Smooth muscle cell of the umbilical artery (primary cell): ENCODE measurements around the gene SH3BGRL2. TPM values are rescaled to one million over a fixed set of nuclear protein-coding genes. Genes with fewer than 3 reads are reported as not detected.

Source experiments
- total RNA-seq: library from RNA; depleted of rRNA; stranded (reverse); fragments of >200 nt; gene quantifications from 2 replicates; pipeline ENCODE4 v1.2.3, GENCODE V29; 2014

Gene SH3BGRL2
- total RNA-seq, result 4.2 and 7.2 TPM in 2 replicates

GRCh38 chr6:79630883-79631692 is at the start of gene SH3BGRL2:
Gene SH3BGRL2 (plus strand): TSS chr6:79631329. CDS start chr6:79631462, 133 bp downstream.

Other genes starting within 250 kb of the SH3BGRL2 start
- 5.2 and 7.1 TPM in 2 replicates for gene LCA5, start 93.9 kb upstream of the SH3BGRL2 start, total RNA-seq